Suprapubic skin (tissue), 4 donors: Measurements from ENCODE around the gene EZR. TPM values are rescaled to one million over a fixed set of nuclear protein-coding genes. Genes with fewer than 3 reads are reported as not detected.

Source experiments
- DNase-seq, 2 donors: peaks; one replicate each; pipeline ENCODE4 v3.0.0-alpha.2; 2019; ENCODE audit warnings: low spot score in 2 of 2
- H3K27ac ChIP-seq: fragments of 200-600 bp; sonication (generic); one replicate; pipeline ENCODE4 v1.5.1; 2019
- H3K27me3 ChIP-seq: fragments of 200-600 bp; sonication (generic); one replicate; pipeline ENCODE4 v1.5.1; 2019
- H3K36me3 ChIP-seq: fragments of 200-600 bp; sonication (generic); one replicate; pipeline ENCODE4 v1.5.1; 2019
- H3K4me1 ChIP-seq: fragments of 200-600 bp; sonication (generic); one replicate; pipeline ENCODE4 v1.5.1; 2019
- H3K4me3 ChIP-seq: fragments of 200-600 bp; sonication (generic); one replicate; pipeline ENCODE4 v1.5.1; 2019; ENCODE audit warnings: mild to moderate bottlenecking
- H3K9me3 ChIP-seq: fragments of 200-600 bp; sonication (generic); one replicate; pipeline ENCODE4 v1.5.1; 2019
- EP300 ChIP-seq: sonication (generic); formaldehyde crosslinking; IDR thresholded peaks from one replicate; pipeline ENCODE4 v1.6.1; 2017; ENCODE audit warnings: antibody characterized with exemption
- POLR2A ChIP-seq, 2 donors: fragments of 450-650 bp; IDR thresholded peaks; one replicate each; pipeline ENCODE4 v1.6.1; 2017; ENCODE audit warnings: antibody characterized with exemption in 2 of 2, mild to moderate bottlenecking in 2 of 2, moderate library complexity in 2 of 2
- POLR2AphosphoS5 ChIP-seq, 3 donors: sonication (generic); formaldehyde crosslinking; IDR thresholded peaks; one replicate each; pipeline ENCODE4 v1.6.1; 2017; ENCODE audit warnings: antibody characterized with exemption in 3 of 3
- WGBS: methylation state at CpG from one replicate; pipeline ENCODE4 v1.1.5; 2018; 5-methylcytosine and 5-hydroxymethylcytosine counted together
- total RNA-seq, 4 donors: library from RNA; depleted of rRNA; stranded (reverse); fragments of >200 nt; gene quantifications; one replicate each; pipeline ENCODE4 v1.1.0, GENCODE V29; 2016
- TF ChIP-seq, protein P1 (sequence below), 2 donors: fragments of 200-600 bp in 1 of 2; fragments of 450-650 bp in 1 of 2; sonication (generic) in 1 of 2; IDR thresholded peaks; one replicate each; pipeline ENCODE4 v1.5.1; 2016 to 2019; ENCODE audit warnings: antibody characterized with exemption in 2 of 2, mild to moderate bottlenecking in 1 of 2, moderate library complexity in 1 of 2

Gene EZR
- total RNA-seq, 4 donors from 2014 or later, result 154 to 394 (median 238) TPM

DNA sequence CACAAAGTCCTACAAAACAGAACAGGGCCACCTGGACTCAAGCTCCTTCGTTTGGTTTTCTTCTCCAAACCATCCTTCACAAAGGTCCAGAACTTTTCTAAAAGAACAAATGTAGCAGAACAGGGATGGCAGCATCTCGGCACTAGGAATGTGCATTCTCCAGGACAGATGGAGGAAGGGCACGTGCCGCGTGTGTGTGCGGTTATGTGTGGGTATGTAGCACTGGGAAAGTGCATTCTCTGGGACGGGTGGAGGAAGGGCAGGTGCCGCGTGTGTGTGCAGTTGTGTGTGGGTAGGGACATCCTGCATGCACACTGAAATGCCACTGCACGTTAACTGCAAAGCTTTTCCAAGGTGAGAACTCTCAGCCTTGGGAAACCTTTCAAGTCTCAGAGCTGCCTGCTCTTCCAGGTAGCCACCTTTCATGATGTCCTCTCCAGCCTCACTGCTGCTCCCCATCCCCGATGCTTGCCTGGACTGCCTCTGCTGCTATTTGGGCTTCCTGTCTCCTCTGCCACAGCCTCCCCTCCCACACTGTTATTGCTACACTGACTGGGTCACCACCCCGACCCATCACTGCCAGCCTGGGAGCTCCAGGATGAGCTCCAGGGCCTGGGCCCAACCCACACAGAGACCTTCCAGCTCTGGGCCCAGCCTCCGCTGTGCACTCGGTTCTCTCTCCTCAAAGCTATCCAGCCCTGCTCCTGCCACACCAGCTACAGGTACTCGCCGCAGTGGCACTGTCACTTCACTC, 47.6 kb downstream of the EZR start:
- TF ChIP-seq POLR2A (IDR thresholded peaks at IDR 0.05), result no peak
- TF ChIP-seq EP300, result no peak
- TF ChIP-seq, protein P1, sequence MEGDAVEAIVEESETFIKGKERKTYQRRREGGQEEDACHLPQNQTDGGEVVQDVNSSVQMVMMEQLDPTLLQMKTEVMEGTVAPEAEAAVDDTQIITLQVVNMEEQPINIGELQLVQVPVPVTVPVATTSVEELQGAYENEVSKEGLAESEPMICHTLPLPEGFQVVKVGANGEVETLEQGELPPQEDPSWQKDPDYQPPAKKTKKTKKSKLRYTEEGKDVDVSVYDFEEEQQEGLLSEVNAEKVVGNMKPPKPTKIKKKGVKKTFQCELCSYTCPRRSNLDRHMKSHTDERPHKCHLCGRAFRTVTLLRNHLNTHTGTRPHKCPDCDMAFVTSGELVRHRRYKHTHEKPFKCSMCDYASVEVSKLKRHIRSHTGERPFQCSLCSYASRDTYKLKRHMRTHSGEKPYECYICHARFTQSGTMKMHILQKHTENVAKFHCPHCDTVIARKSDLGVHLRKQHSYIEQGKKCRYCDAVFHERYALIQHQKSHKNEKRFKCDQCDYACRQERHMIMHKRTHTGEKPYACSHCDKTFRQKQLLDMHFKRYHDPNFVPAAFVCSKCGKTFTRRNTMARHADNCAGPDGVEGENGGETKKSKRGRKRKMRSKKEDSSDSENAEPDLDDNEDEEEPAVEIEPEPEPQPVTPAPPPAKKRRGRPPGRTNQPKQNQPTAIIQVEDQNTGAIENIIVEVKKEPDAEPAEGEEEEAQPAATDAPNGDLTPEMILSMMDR (IDR thresholded peaks at IDR 0.05), result no peak
- no peak for TF ChIP-seq POLR2AphosphoS5 (IDR thresholded peaks at IDR 0.05)
- WGBS, result 86% methylated on average over 16 of the region's 16 CpGs
- no peaks in the 10 kb centered on the region for H3K9me3 ChIP-seq
- H3K36me3 ChIP-seq, result peaks cover 78% of the 10 kb centered on the region
- no peak overlapping the region for H3K27ac ChIP-seq
- no peak overlapping the region for H3K4me3 ChIP-seq
- DNase-seq, result no peak
- no peaks in the 10 kb centered on the region for H3K27me3 ChIP-seq
- peaks cover 30% of the 10 kb centered on the region for H3K4me1 ChIP-seq

DNA sequence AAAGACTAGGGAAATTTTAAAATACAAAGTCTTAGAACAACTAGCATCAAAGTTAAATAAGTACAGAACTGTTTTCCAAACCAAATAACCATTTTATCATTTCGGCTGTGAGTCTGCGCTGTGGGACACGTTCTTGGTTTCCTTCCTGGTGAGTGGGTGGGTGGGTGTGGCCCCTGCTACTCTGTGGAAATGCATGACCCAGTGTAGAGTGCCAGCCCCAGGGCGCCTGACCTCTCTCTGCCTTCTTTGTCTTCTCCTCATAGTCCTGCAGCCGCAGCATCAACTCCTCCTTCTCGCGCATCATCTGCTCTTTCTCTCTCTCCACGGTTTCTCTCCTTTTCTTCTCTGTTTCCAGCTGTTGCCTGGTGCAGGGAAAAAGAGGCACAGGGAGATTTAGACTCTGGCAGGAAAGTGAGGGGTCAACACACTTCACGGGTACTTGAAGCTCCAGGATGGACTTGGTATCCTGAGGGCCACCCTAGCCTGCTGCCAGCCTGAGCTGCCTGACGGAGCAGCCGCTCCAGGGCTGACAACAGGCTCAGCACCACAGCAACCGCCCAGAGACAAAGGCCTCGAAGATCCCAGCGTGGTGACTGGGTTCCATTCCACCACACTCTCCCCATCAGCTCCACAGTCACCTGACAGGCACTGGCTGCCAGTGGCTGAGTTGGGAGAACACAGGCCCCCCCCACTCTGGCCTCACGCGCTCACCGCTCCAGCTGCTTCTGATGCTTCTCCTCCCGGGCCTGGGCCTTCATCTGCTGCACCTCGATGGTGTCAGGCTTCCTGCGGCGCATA, 48.4 kb downstream of the EZR start:
- H3K4me3 ChIP-seq, result no peak overlapping the region
- no peaks in the 10 kb centered on the region for H3K27me3 ChIP-seq
- H3K36me3 ChIP-seq, result peaks cover 78% of the 10 kb centered on the region
- no peaks in the 10 kb centered on the region for H3K9me3 ChIP-seq
- H3K27ac ChIP-seq, result no peak overlapping the region
- TF ChIP-seq EP300 (no peak), POLR2A (IDR thresholded peaks at IDR 0.05) (no peak), POLR2AphosphoS5 (IDR thresholded peaks at IDR 0.05) (no peak)
- TF ChIP-seq, protein P1 (IDR thresholded peaks at IDR 0.05), result no peak
- peaks cover 30% of the 10 kb centered on the region for H3K4me1 ChIP-seq
- WGBS, result 79% methylated on average over 21 of the region's 21 CpGs
- DNase-seq, result no peak

DNA sequence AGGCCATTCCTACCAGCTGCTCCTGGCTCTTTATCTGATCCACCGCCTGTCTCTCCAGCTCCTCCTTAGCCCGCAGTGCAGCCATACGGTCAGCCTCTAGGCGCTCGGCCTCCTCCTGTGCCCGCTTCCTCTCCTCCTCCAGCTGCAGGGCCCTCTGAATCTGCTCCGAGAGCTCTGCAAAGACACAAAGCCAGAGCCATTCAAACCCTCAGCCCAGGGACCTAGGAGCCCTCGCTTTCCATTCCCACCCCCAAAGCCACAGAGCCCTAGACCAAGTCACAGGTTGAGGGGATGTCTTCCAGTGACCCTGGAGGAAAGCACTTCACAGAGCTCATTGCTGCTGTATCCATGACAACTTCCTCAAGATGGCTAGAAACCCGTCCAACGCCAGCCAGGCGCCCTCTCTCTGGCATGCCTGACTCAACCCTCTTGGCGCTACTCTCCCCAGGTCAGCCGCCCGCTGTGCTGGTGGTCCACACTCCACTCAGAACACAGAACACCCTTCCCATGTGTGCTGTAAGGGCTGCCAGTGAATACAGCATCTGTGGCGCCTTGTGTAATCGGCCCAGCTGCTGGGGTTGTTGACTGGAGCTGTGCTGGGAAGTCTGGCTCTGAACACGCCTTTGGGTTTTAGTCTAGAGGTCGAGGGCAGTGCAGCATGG, 49.3 kb downstream of the EZR start:
- Histone ChIP-seq H3K4me3 (no peak overlapping the region), H3K9me3 (no peaks in the 10 kb centered on the region), H3K27me3 (no peaks in the 10 kb centered on the region), H3K36me3 (peaks cover 79% of the 10 kb centered on the region), H3K4me1 (peaks cover 30% of the 10 kb centered on the region), H3K27ac (no peak overlapping the region)
- no peak for TF ChIP-seq POLR2A (IDR thresholded peaks at IDR 0.05)
- TF ChIP-seq, protein P1 (IDR thresholded peaks at IDR 0.05), result no peak
- WGBS, result 88% methylated on average over 15 of the region's 18 CpGs
- no peak for DNase-seq

DNA sequence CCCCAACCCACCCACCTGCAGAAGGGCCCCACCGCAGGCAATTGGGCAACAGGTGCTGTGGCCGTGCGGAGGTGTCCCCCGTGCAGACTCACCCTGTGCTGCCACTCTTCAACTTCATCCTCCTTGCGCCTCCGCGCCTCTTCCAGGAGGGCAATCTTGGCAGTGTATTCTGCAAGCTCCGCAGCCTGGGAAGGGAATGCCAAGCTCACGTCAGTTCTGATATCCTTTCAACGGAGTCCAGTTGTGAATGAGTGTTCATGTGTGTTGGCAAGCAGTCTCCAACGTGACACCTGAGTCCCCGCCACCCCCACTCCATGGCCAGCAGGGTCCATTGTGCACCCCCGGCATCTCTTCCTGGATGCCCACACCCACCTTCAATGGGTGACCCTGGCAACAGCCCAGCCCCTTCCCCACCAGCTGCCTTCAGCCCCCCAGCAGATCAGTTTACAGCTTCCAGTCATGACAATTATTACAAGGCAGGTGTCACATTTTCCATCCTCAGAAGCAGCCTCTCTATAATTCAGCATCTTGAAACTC, 49.9 kb downstream of the EZR start:
- H3K36me3 ChIP-seq, result peaks cover 81% of the 10 kb centered on the region
- WGBS, result 91% methylated on average over 12 of the region's 13 CpGs
- H3K4me3 ChIP-seq, result no peak overlapping the region
- no peak for DNase-seq
- no peak overlapping the region for H3K27ac ChIP-seq
- H3K4me1 ChIP-seq, result peaks cover 25% of the 10 kb centered on the region
- no peaks in the 10 kb centered on the region for H3K27me3 ChIP-seq
- H3K9me3 ChIP-seq, result no peaks in the 10 kb centered on the region
- TF ChIP-seq, protein P1 (IDR thresholded peaks at IDR 0.05), result no peak
- TF ChIP-seq POLR2A (IDR thresholded peaks at IDR 0.05), result no peak
- no peak for TF ChIP-seq EP300
- TF ChIP-seq POLR2AphosphoS5 (IDR thresholded peaks at IDR 0.05), result no peak
